PC-9 (cell line): ENCODE measurements around the gene HEATR5A.

Experiments
- CTCF ChIP-seq: fragments of 200-600 bp; sonication (generic); conservative IDR thresholded peaks from 2 replicates; pipeline ENCODE4 v1.6.1; 2017; ENCODE audit warnings: mixed run types, antibody characterized with exemption, mild to moderate bottlenecking, moderate library complexity
- EZH2 ChIP-seq: fragments of 200-600 bp; sonication (generic); IDR thresholded peaks from 2 replicates; pipeline ENCODE4 v1.8.0; 2017; ENCODE audit warnings: antibody characterized with exemption, low read depth

- TF ChIP-seq CTCF = no peak
- TF ChIP-seq EZH2 = no peak
These were observed 100.6 kb downstream of the HEATR5A start for GRCh38 chr14:31319701-31320100.
